Myometrial cell (primary cell): ENCODE data around the gene EOGT. TPM values are rescaled to one million over a fixed set of nuclear protein-coding genes. Genes with fewer than 3 reads are reported as not detected.

Source experiments
- total RNA-seq: library from RNA; depleted of rRNA; stranded (reverse); fragments of >200 nt; gene quantifications from 2 replicates; pipeline ENCODE4 v1.2.3, GENCODE V29; 2015

Gene EOGT
- 20.8 and 36.3 TPM in 2 replicates for total RNA-seq

DNA sequence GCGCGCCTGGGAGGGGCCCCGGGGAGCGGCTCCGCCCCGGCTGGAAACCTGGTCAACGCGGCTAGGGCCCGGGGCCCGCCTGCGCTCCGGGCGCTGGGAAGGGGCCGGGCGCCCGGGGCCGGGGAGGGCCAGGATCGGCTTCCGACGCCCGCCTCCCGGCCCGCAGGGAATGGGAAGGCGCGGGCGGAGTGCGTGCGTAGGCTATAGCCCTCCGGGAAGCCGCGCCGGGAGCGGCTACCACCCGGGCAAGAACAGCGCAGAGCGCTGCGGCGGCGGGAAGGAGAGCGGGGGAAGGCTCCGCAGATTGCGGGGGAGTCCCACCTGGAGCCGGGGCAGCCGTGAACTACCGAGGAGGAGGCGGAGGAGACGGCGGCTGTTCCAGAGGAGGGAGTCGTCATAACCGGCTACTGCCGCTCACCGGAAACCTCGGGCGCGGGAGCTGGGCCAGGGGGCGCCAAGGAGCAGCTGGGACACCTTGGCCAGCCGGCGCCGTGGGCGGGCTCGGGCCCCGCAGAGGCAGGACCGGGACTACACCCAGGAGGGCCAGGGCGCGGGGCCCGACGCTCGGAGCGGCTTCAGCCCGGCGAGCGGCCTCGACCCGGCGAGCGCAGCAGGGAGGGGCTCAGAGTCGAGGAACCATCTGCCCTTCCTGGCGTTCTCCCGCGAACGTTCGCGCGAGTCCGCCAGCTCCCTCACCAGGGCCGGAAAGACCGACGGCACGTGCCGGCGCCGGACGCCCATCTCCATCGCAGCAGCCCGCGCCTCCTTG is at the start of gene EOGT:
TSS of gene EOGT (minus strand) at position 432 of the 769 bp plus-strand sequence. CDS start 3,838 bp downstream, outside the sequence.

GRCh38 chr3:69051756-69052471 is 38.4 kb upstream of the EOGT start, which contains the start of gene TMF1:
TSS of gene TMF1 (minus strand) at chr3:69052333. CDS start at chr3:69052086, 247 bp downstream.

Other genes starting within 250 kb of the EOGT start
- gene TAFA4, start 81.1 kb downstream of the EOGT start, total RNA-seq: not detected in 2 replicates
- gene TMF1, start 38.6 kb upstream of the EOGT start, total RNA-seq: 20.8 and 23.6 TPM in 2 replicates
- 50.5 and 77.8 TPM in 2 replicates for gene UBA3, start 66.7 kb upstream of the EOGT start, total RNA-seq
- gene ARL6IP5, start 71.3 kb upstream of the EOGT start, total RNA-seq: 146 and 174 TPM in 2 replicates
- not detected in 2 replicates for gene LMOD3, start 108.9 kb upstream of the EOGT start, total RNA-seq